HG03432 (cell line): ENCODE data around the gene YEATS2.
"Not testable (repeated sequence)": the region's sequence is repeated elsewhere in the genome, so short reads cannot be mapped to it uniquely, and the experiment has no call there.

ENCODE experiments used
- ATAC-seq: cut with Tn5 transposase; IDR thresholded peaks from one replicate; pipeline ENCODE4 v1.9.1; 2021; ENCODE audit warnings: mild to moderate bottlenecking, moderate library complexity; ENCODE audit not compliant: unreplicated experiment

YEATS2 gene

GRCh38 chr3:183775781-183776180 lies 78.2 kb downstream of the YEATS2 start:
- ATAC-seq = no peak

- not testable (repeated sequence) for ATAC-seq
Measured at GRCh38 chr3:183776451-183776850, 78.9 kb downstream of the YEATS2 start.

GRCh38 chr3:183777016-183777618 lies 79.5 kb downstream of the YEATS2 start:
- ATAC-seq = no peak

GRCh38 chr3:183779896-183780465 lies 82.4 kb downstream of the YEATS2 start:
- ATAC-seq = no peak

- no peak for ATAC-seq
Measured at GRCh38 chr3:183781246-183781645, 83.6 kb downstream of the YEATS2 start.

GRCh38 chr3:183782576-183783276 lies 85.1 kb downstream of the YEATS2 start:
- no peak for ATAC-seq

GRCh38 chr3:183784503-183784902 lies 86.9 kb downstream of the YEATS2 start:
- ATAC-seq = not testable (repeated sequence)

- ATAC-seq = no peak
Measured at GRCh38 chr3:183789826-183790225, 92.2 kb downstream of the YEATS2 start.

GRCh38 chr3:183790700-183791099 lies 93.1 kb downstream of the YEATS2 start:
- no peak for ATAC-seq

GRCh38 chr3:183792976-183793375 lies 95.4 kb downstream of the YEATS2 start:
- ATAC-seq = no peak

- ATAC-seq = no peak
Measured at GRCh38 chr3:183794452-183794851, 96.9 kb downstream of the YEATS2 start.

GRCh38 chr3:183796372-183796771 lies 98.8 kb downstream of the YEATS2 start:
- ATAC-seq = no peak

- ATAC-seq = no peak
Measured at GRCh38 chr3:183797996-183798395, 100.4 kb downstream of the YEATS2 start.

- no peak for ATAC-seq
Measured at GRCh38 chr3:183799461-183799860, 101.9 kb downstream of the YEATS2 start.

- no peak for ATAC-seq
Measured at GRCh38 chr3:183800243-183800863, 102.8 kb downstream of the YEATS2 start.

GRCh38 chr3:183801601-183802000 lies 104.0 kb downstream of the YEATS2 start:
- ATAC-seq = no peak

- no peak for ATAC-seq
Measured at GRCh38 chr3:183802989-183803388, 105.4 kb downstream of the YEATS2 start.

GRCh38 chr3:183807209-183807728 lies 109.7 kb downstream of the YEATS2 start:
- no peak for ATAC-seq

GRCh38 chr3:183807881-183808280 lies 110.3 kb downstream of the YEATS2 start:
- no peak for ATAC-seq

GRCh38 chr3:183808355-183808754 lies 110.8 kb downstream of the YEATS2 start:
- ATAC-seq = no peak

GRCh38 chr3:183809270-183809669 lies 111.7 kb downstream of the YEATS2 start:
- no peak for ATAC-seq
